ENCODE results near the gene RAET1L.
"Not testable (repeated sequence)": the region's sequence is repeated elsewhere in the genome, so short reads cannot be mapped to it uniquely, and the experiment has no call there.

The RAET1L gene

GRCh38 chr6:150004783-150005717 is 20.3 kb downstream of the RAET1L start:
- Mint-ChIP-seq H3K36me3 (ENCODE audit: insufficient read depth) (peaks cover 16% of the 10 kb centered on the region), H3K27ac (peak overlapping the region; percentile 67 to 95), H3K4me1 (ENCODE audit: low read depth in 2 of 2) (peaks cover 37% of the 10 kb centered on the region in 2 donors), H3K27me3 (peaks cover 15 to 47% of the 10 kb centered on the region in 2 donors), H3K4me3 (peak overlapping the region; percentile 89 to 92), H3K9me3 (no peaks in the 10 kb centered on the region)
- DNase-seq (peak; percentile 82 to 88 (median 88)), ATAC-seq (replicated peaks) (peak; percentile 70)

DNA sequence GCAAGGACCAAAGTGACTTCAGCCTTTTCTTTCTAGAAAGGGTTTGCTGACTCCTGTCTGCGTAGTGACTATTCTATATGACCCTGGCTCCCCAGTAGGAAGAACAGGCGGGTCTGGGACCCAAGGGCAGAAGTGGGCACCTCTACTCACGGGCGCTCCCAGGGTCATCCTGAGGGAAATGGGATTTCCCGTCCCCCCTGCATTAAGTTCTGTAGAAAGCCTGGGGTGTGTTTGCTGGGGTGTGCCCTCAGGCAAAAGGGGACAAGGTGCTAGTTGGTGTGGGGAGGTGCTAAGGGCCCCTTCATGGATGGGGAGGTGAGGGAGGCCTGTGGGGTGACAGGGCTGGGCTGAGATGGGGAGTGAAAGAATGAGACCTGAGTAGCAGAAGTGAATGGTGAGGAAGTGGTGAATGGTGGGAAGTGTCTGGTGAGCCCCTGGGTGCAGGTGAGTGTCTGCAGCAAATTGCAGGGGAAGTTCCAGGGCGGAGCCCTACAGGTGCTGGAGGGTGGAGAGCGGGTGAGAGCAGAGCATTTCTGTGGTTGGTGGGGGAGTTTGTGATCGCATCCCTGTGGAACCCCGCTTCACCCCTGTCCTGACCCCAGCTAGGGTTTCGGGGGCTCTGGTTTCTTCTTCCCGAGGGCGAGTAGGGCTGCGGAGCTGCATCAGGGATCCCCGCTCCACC is 21.1 kb downstream of the RAET1L start:
- peak; percentile 69 for ATAC-seq (replicated peaks)
- no peaks in the 10 kb centered on the region for H3K9me3 Mint-ChIP-seq
- H3K36me3 Mint-ChIP-seq (ENCODE audit: insufficient read depth) = peaks cover 16% of the 10 kb centered on the region
- H3K4me1 Mint-ChIP-seq (ENCODE audit: low read depth in 2 of 2) = peaks cover 37% of the 10 kb centered on the region in 2 donors
- peak; percentile 56 to 61 (median 59) for DNase-seq
- H3K4me3 Mint-ChIP-seq = peak overlapping the region; percentile 89 to 92
- peaks cover 9 to 47% of the 10 kb centered on the region in 2 donors for H3K27me3 Mint-ChIP-seq
- peak overlapping the region; percentile 67 to 95 for H3K27ac Mint-ChIP-seq

DNA sequence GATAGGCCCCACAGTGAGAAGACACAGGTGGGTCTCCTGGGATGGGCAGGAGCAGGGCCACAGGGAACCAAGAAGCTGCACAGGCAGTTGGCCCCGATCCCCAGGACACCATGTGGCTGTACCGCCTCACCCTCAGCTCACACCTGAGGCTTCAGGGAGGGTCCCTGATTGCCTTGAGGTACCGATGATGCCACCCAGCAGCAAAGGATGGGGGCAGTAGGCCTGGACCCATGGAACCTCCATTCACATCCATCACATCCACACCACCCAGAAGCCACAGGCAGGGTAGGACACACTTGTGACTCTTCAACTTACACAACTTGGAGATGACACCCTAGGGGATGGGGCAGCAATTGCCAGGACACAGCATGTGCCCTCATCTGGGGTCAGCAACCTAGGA is 21.7 kb downstream of the RAET1L start:
- ATAC-seq (replicated peaks); H3K9me3 Mint-ChIP-seq; DNase-seq: not testable (repeated sequence)
- Mint-ChIP-seq H3K4me3 (peak overlapping the region; percentile 89 to 92), H3K36me3 (ENCODE audit: insufficient read depth) (peaks cover 16% of the 10 kb centered on the region), H3K4me1 (ENCODE audit: low read depth in 2 of 2) (peaks cover 37% of the 10 kb centered on the region in 2 donors), H3K27me3 (peaks cover 6 to 45% of the 10 kb centered on the region in 2 donors), H3K27ac (peak overlapping the region; percentile 67 to 95)

GRCh38 chr6:150002710-150003109 is 22.6 kb downstream of the RAET1L start:
- Mint-ChIP-seq H3K4me1 (ENCODE audit: low read depth in 2 of 2) (peaks cover 34 to 37% of the 10 kb centered on the region in 2 donors), H3K9me3 (no peaks in the 10 kb centered on the region), H3K27me3 (peaks cover under 1 to 37% of the 10 kb centered on the region in 2 donors), H3K4me3 (no peak overlapping the region), H3K36me3 (ENCODE audit: insufficient read depth) (peaks cover 16% of the 10 kb centered on the region), H3K27ac (no peak overlapping the region)
- ATAC-seq (replicated peaks) (no peak), DNase-seq (no peak)

DNA sequence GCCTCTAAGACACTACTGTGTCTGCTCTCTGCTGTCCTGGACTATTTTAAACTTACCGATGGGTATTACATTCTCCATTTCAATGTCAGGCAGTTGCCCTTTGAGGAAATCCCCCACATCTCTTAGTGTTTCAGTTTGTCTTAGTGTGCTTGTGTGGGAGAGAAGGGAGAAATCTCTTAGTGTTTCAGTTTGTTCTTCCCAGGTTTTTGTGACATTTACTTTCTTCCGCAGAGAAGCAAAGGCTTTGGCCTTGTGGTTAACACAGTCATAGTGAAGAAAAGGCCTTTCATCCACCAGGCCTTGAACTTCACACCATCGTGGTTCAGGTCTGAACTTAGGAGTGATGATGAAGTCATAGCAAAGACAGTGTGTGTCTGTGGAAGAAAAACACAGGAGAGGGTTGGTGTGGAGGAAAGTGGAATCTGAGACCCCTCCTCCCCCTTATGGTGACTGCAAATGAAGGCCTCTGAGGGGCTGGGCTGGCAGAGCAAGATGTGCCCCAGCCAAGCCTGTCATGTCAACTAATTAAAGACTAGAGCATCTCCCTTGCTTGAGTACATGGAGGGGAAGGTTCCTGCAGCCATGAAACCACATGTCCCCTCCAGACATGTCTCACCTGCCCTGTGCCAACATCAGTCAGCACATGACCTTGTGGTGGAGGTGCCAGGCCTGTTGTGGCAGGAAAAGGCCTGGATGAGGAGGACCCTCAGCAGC is 23.9 kb downstream of the RAET1L start:
- peak overlapping the region in 1 of 2 donors; percentile 17 for H3K4me3 Mint-ChIP-seq

GRCh38 chr6:149999636-150000035 is 25.7 kb downstream of the RAET1L start:
- peaks cover 12% of the 10 kb centered on the region for H3K36me3 Mint-ChIP-seq (ENCODE audit: insufficient read depth)
- DNase-seq (no peak), ATAC-seq (replicated peaks) (no peak)
- no peaks in the 10 kb centered on the region for H3K9me3 Mint-ChIP-seq
- H3K4me1 Mint-ChIP-seq (ENCODE audit: low read depth in 2 of 2) = peaks cover 23 to 27% of the 10 kb centered on the region in 2 donors
- peak overlapping the region in 1 of 2 donors; percentile 59 for H3K27ac Mint-ChIP-seq
- H3K27me3 Mint-ChIP-seq = peaks cover 31 to 48% of the 10 kb centered on the region in 2 donors
- H3K4me3 Mint-ChIP-seq = no peak overlapping the region

More for the DNA sequence above, 23.9 kb downstream of the RAET1L start:
- ATAC-seq (replicated peaks) (no peak), DNase-seq (no peak)
- H3K4me1 Mint-ChIP-seq (ENCODE audit: low read depth in 2 of 2) = peaks cover 34 to 37% of the 10 kb centered on the region in 2 donors
- H3K27ac Mint-ChIP-seq = peak overlapping the region; percentile 21 to 75
- H3K27me3 Mint-ChIP-seq = peaks cover 13 to 39% of the 10 kb centered on the region in 2 donors
- no peaks in the 10 kb centered on the region for H3K9me3 Mint-ChIP-seq
- H3K36me3 Mint-ChIP-seq (ENCODE audit: insufficient read depth) = peaks cover 16% of the 10 kb centered on the region

DNA sequence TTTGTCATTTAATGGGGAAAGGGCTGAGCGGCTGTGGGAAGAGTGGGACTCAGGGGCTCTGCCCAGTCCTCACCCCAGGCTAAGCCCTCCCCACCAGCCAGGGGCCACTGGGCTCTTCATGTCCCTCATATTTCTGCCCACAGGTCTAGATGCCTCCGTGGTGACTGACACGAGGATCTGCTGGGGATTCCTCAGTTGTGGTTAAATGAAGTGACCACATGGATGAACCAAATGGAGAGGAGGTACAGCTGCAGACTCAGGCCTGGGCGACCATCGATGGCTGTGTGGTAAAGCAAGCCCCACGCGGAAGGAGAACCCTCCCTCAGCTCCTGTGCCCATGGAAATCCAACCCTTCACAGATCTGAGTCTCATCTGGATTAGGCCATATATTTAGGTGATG is 29.4 kb downstream of the RAET1L start:
- Mint-ChIP-seq H3K4me1 (ENCODE audit: low read depth in 2 of 2) (peaks cover 15 to 16% of the 10 kb centered on the region in 2 donors), H3K27ac (no peak overlapping the region), H3K4me3 (no peak overlapping the region), H3K36me3 (ENCODE audit: insufficient read depth) (peaks cover 3% of the 10 kb centered on the region), H3K9me3 (no peaks in the 10 kb centered on the region), H3K27me3 (peaks cover 68 to 85% of the 10 kb centered on the region in 2 donors)
- no peak for ATAC-seq (replicated peaks)
- DNase-seq = no peak

GRCh38 chr6:149995235-149995750 is 30.0 kb downstream of the RAET1L start:
- no peak overlapping the region for H3K27ac Mint-ChIP-seq
- DNase-seq (no peak), ATAC-seq (replicated peaks) (no peak)
- no peaks in the 10 kb centered on the region for H3K9me3 Mint-ChIP-seq
- H3K4me3 Mint-ChIP-seq = no peak overlapping the region
- H3K36me3 Mint-ChIP-seq (ENCODE audit: insufficient read depth) = peaks cover 3% of the 10 kb centered on the region
- H3K4me1 Mint-ChIP-seq (ENCODE audit: low read depth in 2 of 2) = peaks cover 15% of the 10 kb centered on the region in 2 donors
- peaks cover 75 to 90% of the 10 kb centered on the region in 2 donors for H3K27me3 Mint-ChIP-seq

DNA sequence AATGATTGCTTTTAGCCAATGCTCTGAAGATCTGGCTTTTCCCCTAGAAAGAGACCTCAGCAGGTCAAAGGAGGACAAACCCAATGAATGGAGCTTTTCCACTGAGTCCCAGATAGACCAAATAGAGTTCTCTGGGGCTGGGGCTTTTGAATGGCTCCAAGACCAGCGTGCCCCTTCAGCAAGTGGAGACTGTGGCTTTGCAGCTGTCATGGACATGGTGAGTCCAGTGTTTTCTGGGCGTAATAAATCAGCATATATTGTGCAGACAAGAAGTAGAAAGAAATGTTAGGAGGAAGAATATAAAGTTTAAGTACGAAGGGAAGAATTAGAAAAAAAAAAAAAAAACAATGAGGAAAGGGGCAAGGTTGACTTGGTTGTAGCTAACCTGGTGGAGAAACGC is 33.5 kb downstream of the RAET1L start:
- ATAC-seq (replicated peaks) = no peak
- peaks cover 6% of the 10 kb centered on the region for H3K36me3 Mint-ChIP-seq (ENCODE audit: insufficient read depth)
- peak overlapping the region; percentile 74 to 79 for H3K4me3 Mint-ChIP-seq
- DNase-seq = no peak
- H3K27ac Mint-ChIP-seq = no peak overlapping the region
- peaks cover 5 to 7% of the 10 kb centered on the region in 2 donors for H3K9me3 Mint-ChIP-seq
- peaks cover 24 to 29% of the 10 kb centered on the region in 2 donors for H3K4me1 Mint-ChIP-seq (ENCODE audit: low read depth in 2 of 2)
- H3K27me3 Mint-ChIP-seq = peaks cover 97 to 99% of the 10 kb centered on the region in 2 donors

GRCh38 chr6:149991472-149991795 is 33.9 kb downstream of the RAET1L start:
- peaks cover 97 to 99% of the 10 kb centered on the region in 2 donors for H3K27me3 Mint-ChIP-seq
- H3K27ac Mint-ChIP-seq; H3K36me3 Mint-ChIP-seq (ENCODE audit: insufficient read depth); DNase-seq; H3K9me3 Mint-ChIP-seq: not testable (repeated sequence)
- H3K4me1 Mint-ChIP-seq (ENCODE audit: low read depth in 2 of 2) = peaks cover 24 to 29% of the 10 kb centered on the region in 2 donors
- peak; percentile 71 for ATAC-seq (replicated peaks)
- H3K4me3 Mint-ChIP-seq = peak overlapping the region; percentile 74 to 79

GRCh38 chr6:149990661-149991471 is 34.5 kb downstream of the RAET1L start:
- Mint-ChIP-seq H3K27ac (no peak overlapping the region), H3K36me3 (ENCODE audit: insufficient read depth) (peaks cover 6% of the 10 kb centered on the region), H3K4me3 (peak overlapping the region; percentile 74 to 79), H3K4me1 (ENCODE audit: low read depth in 2 of 2) (peaks cover 24 to 29% of the 10 kb centered on the region in 2 donors), H3K9me3 (peaks cover 5 to 7% of the 10 kb centered on the region in 2 donors), H3K27me3 (peaks cover 97 to 99% of the 10 kb centered on the region in 2 donors)
- ATAC-seq (replicated peaks) (peak; percentile 69), DNase-seq (peak in 1 of 3 experiments; percentile 22)

GRCh38 chr6:149990212-149990660 is 35.1 kb downstream of the RAET1L start:
- Mint-ChIP-seq H3K36me3 (ENCODE audit: insufficient read depth) (peaks cover 6% of the 10 kb centered on the region), H3K27ac (no peak overlapping the region), H3K9me3 (peaks cover 5 to 7% of the 10 kb centered on the region in 2 donors), H3K4me1 (ENCODE audit: low read depth in 2 of 2) (peaks cover 24 to 29% of the 10 kb centered on the region in 2 donors), H3K4me3 (peak overlapping the region; percentile 74 to 79), H3K27me3 (peaks cover 97 to 99% of the 10 kb centered on the region in 2 donors)
- ATAC-seq (replicated peaks) = no peak
- no peak for DNase-seq
